ENCODE measurements around the gene NOXO1.

GRCh38 chr16:2028620-2029220 lies 47.5 kb upstream of the NOXO1 start:
- TF ChIP-seq CTCF (IDR thresholded peaks at IDR 0.05; ENCODE audit: poor library complexity, severe bottlenecking) (no peak), REST (IDR thresholded peaks at IDR 0.05; ENCODE audit: borderline replicate concordance) (no peak), EP300 (conservative IDR thresholded peaks at IDR 0.05; ENCODE audit: poor library complexity, severe bottlenecking) (no peak), MXI1 (conservative IDR thresholded peaks at IDR 0.05; ENCODE audit: poor library complexity, severe bottlenecking) (no peak), POLR2AphosphoS5 (IDR thresholded peaks at IDR 0.05) (no peak), EZH2 (IDR thresholded peaks at IDR 0.05; ENCODE audit: borderline replicate concordance, insufficient read depth, low read length, poor library complexity, severe bottlenecking) (no peak), TAF1 (IDR thresholded peaks at IDR 0.05; ENCODE audit: low read depth) (no peak), RAD21 (conservative IDR thresholded peaks at IDR 0.05) (no peak), SMC3 (conservative IDR thresholded peaks at IDR 0.05; ENCODE audit: poor library complexity) (no peak)

Data from neural cell (in vitro differentiated cells).